Measurements from ENCODE around the gene GARRE1. TPM values are rescaled to one million over a fixed set of nuclear protein-coding genes. Genes with fewer than 3 reads are reported as not detected.

Gene GARRE1
- total and polyA plus RNA-seq, 2 of the 8 experiments (the other 6 are each of a cell fraction or from before 2014, with no cell fraction given) = 16.4 to 23.1 TPM

GRCh38 chr19:34259367-34260095, 5.2 kb downstream of the GARRE1 start:
- H3K4me1 ChIP-seq (replicated peaks in 1 of 4; ENCODE audit: control insufficient read depth in 3 of 4, insufficient read depth in 4 of 4, low read length in 3 of 4) = peaks cover 6 to 11% (median 7%) of the 10 kb centered on the region in 4 experiments
- FAIRE-seq (no peak), DNase-seq (ENCODE audit: low read depth in 1 of 2, low spot score in 2 of 2) (no peak)
- peaks cover 3 to 48% of the 10 kb centered on the region in 2 experiments; a peak in 2 of 4 replicates for H3K79me2 ChIP-seq (ENCODE audit: control insufficient read depth in 1 of 2, insufficient read depth in 2 of 2, low read length in 2 of 2)
- no peak overlapping the region for H2AFZ ChIP-seq (ENCODE audit: low read length)
- CTCF ChIA-PET (ENCODE audit: partially characterized antibody) = no interaction called here
- H3K36me3 ChIP-seq (ENCODE audit: control insufficient read depth in 2 of 4, insufficient read depth in 4 of 4, low read length in 3 of 4) = no peaks in the 10 kb centered on the region
- H3K27ac ChIP-seq (ENCODE audit: low read depth, low read length) = no peak overlapping the region
- no peak overlapping the region for H3K4me2 ChIP-seq (ENCODE audit: insufficient read depth in 1 of 2, low read depth in 2 of 2, low read length in 2 of 2)
- H3K56ac ChIP-seq (replicated peaks; ENCODE audit: insufficient read length, low read depth, low read length) = no peak overlapping the region
- no peak overlapping the region for H3K9ac ChIP-seq (replicated peaks in 1 of 4; ENCODE audit: extremely low read depth in 1 of 4, low read depth in 3 of 4, low read length in 3 of 4)
- H3K18ac ChIP-seq (ENCODE audit: extremely low read depth, low read length) = no peak overlapping the region
- H2BK120ac ChIP-seq (replicated peaks; ENCODE audit: low read depth, low read length) = no peak overlapping the region
- no peak overlapping the region for H3K4ac ChIP-seq (replicated peaks; ENCODE audit: insufficient read length, low read depth, low read length)
- peaks cover 0 to 10% of the 10 kb centered on the region in 2 experiments for H4K20me1 ChIP-seq (replicated peaks in 1 of 2; ENCODE audit: control insufficient read depth in 1 of 2, insufficient read depth in 2 of 2, low read length in 2 of 2)
- H2BK15ac ChIP-seq (ENCODE audit: low read length) = no peak overlapping the region
- no peak overlapping the region for H2BK20ac ChIP-seq (ENCODE audit: low read length)
- H3K4me3 ChIP-seq (ENCODE audit: extremely low read depth in 1 of 4, insufficient read depth in 2 of 4, low read depth in 3 of 4, low read length in 4 of 4) = no peak overlapping the region
- POLR2A ChIA-PET (ENCODE audit: partially characterized antibody) = no interaction called here
- no peak overlapping the region for H4K5ac ChIP-seq (ENCODE audit: insufficient read length, low read depth, low read length)
- no peak overlapping the region for H2AK5ac ChIP-seq (ENCODE audit: low read depth, low read length)
- H2BK12ac ChIP-seq (ENCODE audit: low read depth, low read length) = no peak overlapping the region
- WGBS, 2 experiments (ENCODE audit: extremely low coverage in 1 of 2, insufficient coverage in 1 of 2, insufficient read length in 1 of 2, insufficient replicate concordance in 2 of 2, low coverage in 1 of 2, low lambda C conversion rate in 2 of 2, missing lambda C conversion rate in 1 of 2) = 92% methylated on average over 3 of the region's 3 CpGs; no CpG with 5 or more reads in 1 of the 2 experiments
- H3K27me3 ChIP-seq (replicated peaks in 1 of 4; ENCODE audit: control insufficient read depth in 3 of 4, extremely low read depth in 1 of 4, insufficient read depth in 3 of 4, low read length in 3 of 4) = no peaks in the 10 kb centered on the region
- no peak overlapping the region for H4K91ac ChIP-seq (replicated peaks; ENCODE audit: insufficient read length, low read length)
- no peak overlapping the region for H4K8ac ChIP-seq (ENCODE audit: extremely low read depth, insufficient read depth, low read length)
- H3K79me1 ChIP-seq (ENCODE audit: low read depth, low read length) = peaks cover 4% of the 10 kb centered on the region
- H3K23me2 ChIP-seq (ENCODE audit: low read depth, low read length) = peaks cover 4% of the 10 kb centered on the region; the same call in 1 of the 2 replicates
- H3K14ac ChIP-seq (ENCODE audit: insufficient read length) = no peak overlapping the region
- H2BK5ac ChIP-seq (ENCODE audit: low read depth, low read length) = no peak overlapping the region
- H3K23ac ChIP-seq (ENCODE audit: insufficient read length) = no peak overlapping the region
- no peaks in the 10 kb centered on the region for H3K9me3 ChIP-seq (ENCODE audit: insufficient read depth in 2 of 2, low read depth in 1 of 2, low read length in 1 of 2)
- TF ChIP-seq, protein P1, sequence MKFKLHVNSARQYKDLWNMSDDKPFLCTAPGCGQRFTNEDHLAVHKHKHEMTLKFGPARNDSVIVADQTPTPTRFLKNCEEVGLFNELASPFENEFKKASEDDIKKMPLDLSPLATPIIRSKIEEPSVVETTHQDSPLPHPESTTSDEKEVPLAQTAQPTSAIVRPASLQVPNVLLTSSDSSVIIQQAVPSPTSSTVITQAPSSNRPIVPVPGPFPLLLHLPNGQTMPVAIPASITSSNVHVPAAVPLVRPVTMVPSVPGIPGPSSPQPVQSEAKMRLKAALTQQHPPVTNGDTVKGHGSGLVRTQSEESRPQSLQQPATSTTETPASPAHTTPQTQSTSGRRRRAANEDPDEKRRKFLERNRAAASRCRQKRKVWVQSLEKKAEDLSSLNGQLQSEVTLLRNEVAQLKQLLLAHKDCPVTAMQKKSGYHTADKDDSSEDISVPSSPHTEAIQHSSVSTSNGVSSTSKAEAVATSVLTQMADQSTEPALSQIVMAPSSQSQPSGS (IDR thresholded peaks at IDR 0.05; ENCODE audit: low read length) = no peak
- no peak for TF ChIP-seq PHF8 (conservative IDR thresholded peaks at IDR 0.05; ENCODE audit: low read depth, low read length)
- TF ChIP-seq TAF1 (IDR thresholded peaks at IDR 0.05; ENCODE audit: low read depth, low read length) = no peak

Data from H1 (cell line).